Measurements from ENCODE around the gene GFRA3. TPM values are rescaled to one million over a fixed set of nuclear protein-coding genes. Genes with fewer than 3 reads are reported as not detected.

GFRA3 gene
- total and polyA plus RNA-seq, 5 donors from 2014 or later, result not detected

GRCh38 chr5:138246822-138247221 is 27.6 kb downstream of the GFRA3 start:
- ATAC-seq (ENCODE audit: low read depth in 2 of 2) (no peak), DNase-seq (no peak)
- H3K4me3 ChIP-seq (ENCODE audit: low read depth, low read length), result no peak overlapping the region
- H3K9me3 ChIP-seq (ENCODE audit: control insufficient read depth in 2 of 2, low read length in 2 of 2), result no peaks in the 10 kb centered on the region
- no peaks in the 10 kb centered on the region for H3K9me3 Mint-ChIP-seq
- H3K27me3 ChIP-seq (ENCODE audit: control insufficient read depth, insufficient read depth, low read length), result peaks cover 9% of the 10 kb centered on the region
- peaks cover 6% of the 10 kb centered on the region for H3K4me1 ChIP-seq (ENCODE audit: control insufficient read depth, insufficient read depth, low read length, poor library complexity, severe bottlenecking)
- H3K27me3 Mint-ChIP-seq, result peaks cover 37% of the 10 kb centered on the region
- no peaks in the 10 kb centered on the region for H3K36me3 Mint-ChIP-seq
- no peak overlapping the region for H3K27ac ChIP-seq (ENCODE audit: insufficient read depth, low read length, poor library complexity, severe bottlenecking)
- H3K4me1 Mint-ChIP-seq, result peaks cover 0 to 4% (median 0%) of the 10 kb centered on the region in 4 donors
- H3K4me3 Mint-ChIP-seq, result no peak overlapping the region
- no peak overlapping the region for H3K27ac Mint-ChIP-seq
- H3K36me3 ChIP-seq (ENCODE audit: control insufficient read depth, insufficient read depth, low read length), result no peaks in the 10 kb centered on the region

- no peak overlapping the region for H3K27ac ChIP-seq (ENCODE audit: insufficient read depth, low read length, poor library complexity, severe bottlenecking)
- Mint-ChIP-seq H3K9me3 (no peaks in the 10 kb centered on the region), H3K4me3 (no peak overlapping the region), H3K27ac (no peak overlapping the region), H3K4me1 (peaks cover 2 to 7% (median 2%) of the 10 kb centered on the region in 4 donors), H3K36me3 (no peaks in the 10 kb centered on the region), H3K27me3 (peaks cover 36% of the 10 kb centered on the region)
- peaks cover 11% of the 10 kb centered on the region for H3K4me1 ChIP-seq (ENCODE audit: control insufficient read depth, insufficient read depth, low read length, poor library complexity, severe bottlenecking)
- H3K9me3 ChIP-seq (ENCODE audit: control insufficient read depth in 2 of 2, low read length in 2 of 2), result no peaks in the 10 kb centered on the region
- no peak for ATAC-seq (ENCODE audit: low read depth in 2 of 2)
- no peak for DNase-seq
- no peaks in the 10 kb centered on the region for H3K36me3 ChIP-seq (ENCODE audit: control insufficient read depth, insufficient read depth, low read length)
- no peak overlapping the region for H3K4me3 ChIP-seq (ENCODE audit: low read depth, low read length)
- H3K27me3 ChIP-seq (ENCODE audit: control insufficient read depth, insufficient read depth, low read length), result peaks cover 10% of the 10 kb centered on the region
Observed at GRCh38 chr5:138246334-138246733, 28.1 kb downstream of the GFRA3 start.

GRCh38 chr5:138245717-138246116 is 28.7 kb downstream of the GFRA3 start:
- H3K4me3 ChIP-seq (ENCODE audit: low read depth, low read length), result no peak overlapping the region
- no peaks in the 10 kb centered on the region for H3K36me3 Mint-ChIP-seq
- ATAC-seq (ENCODE audit: low read depth in 2 of 2) (no peak), DNase-seq (no peak)
- H3K9me3 ChIP-seq (ENCODE audit: control insufficient read depth in 2 of 2, low read length in 2 of 2), result no peaks in the 10 kb centered on the region
- H3K27ac Mint-ChIP-seq, result no peak overlapping the region
- H3K4me1 Mint-ChIP-seq, result peaks cover 5 to 13% (median 7%) of the 10 kb centered on the region in 4 donors
- no peak overlapping the region for H3K4me3 Mint-ChIP-seq
- H3K36me3 ChIP-seq (ENCODE audit: control insufficient read depth, insufficient read depth, low read length), result no peaks in the 10 kb centered on the region
- H3K27ac ChIP-seq (ENCODE audit: insufficient read depth, low read length, poor library complexity, severe bottlenecking), result no peak overlapping the region
- no peaks in the 10 kb centered on the region for H3K9me3 Mint-ChIP-seq
- peaks cover 12% of the 10 kb centered on the region for H3K4me1 ChIP-seq (ENCODE audit: control insufficient read depth, insufficient read depth, low read length, poor library complexity, severe bottlenecking)
- H3K27me3 ChIP-seq (ENCODE audit: control insufficient read depth, insufficient read depth, low read length), result peaks cover 16% of the 10 kb centered on the region
- peaks cover 42% of the 10 kb centered on the region for H3K27me3 Mint-ChIP-seq

- peaks cover 55% of the 10 kb centered on the region for H3K27me3 Mint-ChIP-seq
- H3K4me3 Mint-ChIP-seq, result peak overlapping the region in 1 of 4 donors; percentile 56
- no peaks in the 10 kb centered on the region for H3K36me3 Mint-ChIP-seq
- Histone ChIP-seq H3K27me3 (ENCODE audit: control insufficient read depth, insufficient read depth, low read length) (peaks cover 28% of the 10 kb centered on the region), H3K4me1 (ENCODE audit: control insufficient read depth, insufficient read depth, low read length, poor library complexity, severe bottlenecking) (peaks cover 12% of the 10 kb centered on the region), H3K4me3 (ENCODE audit: low read depth, low read length) (no peak overlapping the region), H3K27ac (ENCODE audit: insufficient read depth, low read length, poor library complexity, severe bottlenecking) (no peak overlapping the region), H3K9me3 (ENCODE audit: control insufficient read depth in 2 of 2, low read length in 2 of 2) (no peaks in the 10 kb centered on the region), H3K36me3 (ENCODE audit: control insufficient read depth, insufficient read depth, low read length) (no peaks in the 10 kb centered on the region)
- no peak for DNase-seq
- H3K9me3 Mint-ChIP-seq, result peaks cover 0 to 2% (median 0%) of the 10 kb centered on the region in 7 donors
- no peak overlapping the region for H3K27ac Mint-ChIP-seq
- H3K4me1 Mint-ChIP-seq, result peaks cover 5 to 15% (median 8%) of the 10 kb centered on the region in 4 donors
- no peak for ATAC-seq (ENCODE audit: low read depth in 2 of 2)
Observed at GRCh38 chr5:138243794-138244193, 30.6 kb downstream of the GFRA3 start.

- Mint-ChIP-seq H3K36me3 (no peaks in the 10 kb centered on the region), H3K9me3 (peaks cover 0 to 2% (median 0%) of the 10 kb centered on the region in 7 donors), H3K27me3 (peaks cover 60% of the 10 kb centered on the region), H3K4me3 (peak overlapping the region; percentile 58 to 73 (median 68)), H3K4me1 (peaks cover 5 to 15% (median 8%) of the 10 kb centered on the region in 4 donors), H3K27ac (no peak overlapping the region)
- Histone ChIP-seq H3K9me3 (ENCODE audit: control insufficient read depth in 2 of 2, low read length in 2 of 2) (no peaks in the 10 kb centered on the region), H3K4me3 (ENCODE audit: low read depth, low read length) (peak overlapping the region; percentile 44), H3K36me3 (ENCODE audit: control insufficient read depth, insufficient read depth, low read length) (no peaks in the 10 kb centered on the region), H3K27ac (ENCODE audit: insufficient read depth, low read length, poor library complexity, severe bottlenecking) (no peak overlapping the region), H3K4me1 (ENCODE audit: control insufficient read depth, insufficient read depth, low read length, poor library complexity, severe bottlenecking) (peaks cover 12% of the 10 kb centered on the region), H3K27me3 (ENCODE audit: control insufficient read depth, insufficient read depth, low read length) (peaks cover 30% of the 10 kb centered on the region)
- DNase-seq (peak in 2 of 3 donors; percentile 11 to 13), ATAC-seq (ENCODE audit: low read depth in 2 of 2) (peak in 1 of 2 donors; percentile 59)
Observed at GRCh38 chr5:138241688-138242571, 32.5 kb downstream of the GFRA3 start.

GRCh38 chr5:138240650-138241385 is 33.6 kb downstream of the GFRA3 start:
- Histone ChIP-seq H3K27ac (ENCODE audit: insufficient read depth, low read length, poor library complexity, severe bottlenecking) (no peak overlapping the region), H3K9me3 (ENCODE audit: control insufficient read depth in 2 of 2, low read length in 2 of 2) (no peaks in the 10 kb centered on the region), H3K36me3 (ENCODE audit: control insufficient read depth, insufficient read depth, low read length) (no peaks in the 10 kb centered on the region), H3K4me1 (ENCODE audit: control insufficient read depth, insufficient read depth, low read length, poor library complexity, severe bottlenecking) (peaks cover 12% of the 10 kb centered on the region), H3K27me3 (ENCODE audit: control insufficient read depth, insufficient read depth, low read length) (peaks cover 30% of the 10 kb centered on the region), H3K4me3 (ENCODE audit: low read depth, low read length) (no peak overlapping the region)
- peak overlapping the region in 1 of 3 donors; percentile 21 for H3K27ac Mint-ChIP-seq
- H3K27me3 Mint-ChIP-seq, result peaks cover 65% of the 10 kb centered on the region
- H3K9me3 Mint-ChIP-seq, result peaks cover 0 to 2% (median 0%) of the 10 kb centered on the region in 7 donors
- DNase-seq (no peak), ATAC-seq (ENCODE audit: low read depth in 2 of 2) (no peak)
- no peaks in the 10 kb centered on the region for H3K36me3 Mint-ChIP-seq
- peak overlapping the region in 1 of 4 donors; percentile 67 for H3K4me3 Mint-ChIP-seq
- H3K4me1 Mint-ChIP-seq, result peaks cover 5 to 15% (median 8%) of the 10 kb centered on the region in 4 donors

GRCh38 chr5:138238034-138238433 is 36.4 kb downstream of the GFRA3 start:
- Histone ChIP-seq H3K9me3 (ENCODE audit: control insufficient read depth in 2 of 2, low read length in 2 of 2) (no peaks in the 10 kb centered on the region), H3K4me3 (ENCODE audit: low read depth, low read length) (no peak overlapping the region), H3K4me1 (ENCODE audit: control insufficient read depth, insufficient read depth, low read length, poor library complexity, severe bottlenecking) (peaks cover 12% of the 10 kb centered on the region), H3K36me3 (ENCODE audit: control insufficient read depth, insufficient read depth, low read length) (no peaks in the 10 kb centered on the region), H3K27me3 (ENCODE audit: control insufficient read depth, insufficient read depth, low read length) (peaks cover 26% of the 10 kb centered on the region), H3K27ac (ENCODE audit: insufficient read depth, low read length, poor library complexity, severe bottlenecking) (no peak overlapping the region)
- Mint-ChIP-seq H3K27ac (no peak overlapping the region), H3K4me1 (peaks cover 5 to 15% (median 8%) of the 10 kb centered on the region in 4 donors), H3K9me3 (peaks cover 0 to 2% (median 0%) of the 10 kb centered on the region in 7 donors), H3K4me3 (no peak overlapping the region), H3K36me3 (no peaks in the 10 kb centered on the region), H3K27me3 (peaks cover 57% of the 10 kb centered on the region)
- ATAC-seq (ENCODE audit: low read depth in 2 of 2) (no peak), DNase-seq (no peak)

Measured in CD4-positive, CD25-positive, alpha-beta regulatory T cell (primary cell).